Measurements from ENCODE around the gene PTGFRN.

The PTGFRN gene

GRCh38 chr1:116886291-116886878, 23.3 kb upstream of the PTGFRN start:
- DNase-seq (ENCODE audit: insufficient read length, low spot score), result no peak

GRCh38 chr1:116887212-116887611, 22.5 kb upstream of the PTGFRN start:
- no peak for FAIRE-seq
- no peak for DNase-seq (ENCODE audit: insufficient read length, low spot score)

More at GRCh38 chr1:116886291-116886878, 23.3 kb upstream of the PTGFRN start:
- FAIRE-seq, result no peak

GRCh38 chr1:116889380-116889779, 20.3 kb upstream of the PTGFRN start:
- FAIRE-seq, result no peak
- no peak for DNase-seq (ENCODE audit: insufficient read length, low spot score)

GRCh38 chr1:116891396-116892079, 18.2 kb upstream of the PTGFRN start:
- FAIRE-seq (no peak), DNase-seq (ENCODE audit: insufficient read length, low spot score) (no peak)

- DNase-seq (ENCODE audit: insufficient read length, low spot score), result no peak
These were observed 14.6 kb upstream of the PTGFRN start for GRCh38 chr1:116895073-116895472.

GRCh38 chr1:116899529-116899928, 10.2 kb upstream of the PTGFRN start:
- DNase-seq (ENCODE audit: insufficient read length, low spot score) (no peak), FAIRE-seq (no peak)

More at GRCh38 chr1:116895073-116895472, 14.6 kb upstream of the PTGFRN start:
- no peak for FAIRE-seq

GRCh38 chr1:116900471-116901365, 9.0 kb upstream of the PTGFRN start:
- DNase-seq (ENCODE audit: insufficient read length, low spot score), result no peak
- no peak for FAIRE-seq

GRCh38 chr1:116902027-116902426, 7.7 kb upstream of the PTGFRN start:
- FAIRE-seq (no peak), DNase-seq (ENCODE audit: insufficient read length, low spot score) (no peak)

GRCh38 chr1:116902723-116903383, 6.9 kb upstream of the PTGFRN start:
- no peak for DNase-seq (ENCODE audit: insufficient read length, low spot score)
- FAIRE-seq, result no peak

GRCh38 chr1:116904791-116905320, 4.9 kb upstream of the PTGFRN start:
- FAIRE-seq (no peak), DNase-seq (ENCODE audit: insufficient read length, low spot score) (no peak)

- DNase-seq (ENCODE audit: insufficient read length, low spot score) (no peak), FAIRE-seq (no peak)
These were observed 2.9 kb upstream of the PTGFRN start for GRCh38 chr1:116906812-116907211.

GRCh38 chr1:116907351-116907750, 2.4 kb upstream of the PTGFRN start:
- DNase-seq (ENCODE audit: insufficient read length, low spot score) (no peak), FAIRE-seq (no peak)

- DNase-seq (ENCODE audit: insufficient read length, low spot score), result no peak
- no peak for FAIRE-seq
These were observed 1.4 kb upstream of the PTGFRN start for GRCh38 chr1:116908266-116908665.

- DNase-seq (ENCODE audit: insufficient read length, low spot score) (no peak), FAIRE-seq (no peak)
These were observed 750 bp upstream of the PTGFRN start for GRCh38 chr1:116908820-116909511.

- no peak for DNase-seq (ENCODE audit: insufficient read length, low spot score)
- FAIRE-seq, result no peak
These were observed 867 bp downstream of the PTGFRN start for GRCh38 chr1:116910379-116911187.

GRCh38 chr1:116911188-116911553, 1.5 kb downstream of the PTGFRN start:
- DNase-seq (ENCODE audit: insufficient read length, low spot score) (no peak), FAIRE-seq (no peak)

GRCh38 chr1:116911779-116912469, 2.2 kb downstream of the PTGFRN start:
- no peak for FAIRE-seq
- DNase-seq (ENCODE audit: insufficient read length, low spot score), result no peak

GRCh38 chr1:116912846-116913245, 3.1 kb downstream of the PTGFRN start:
- no peak for FAIRE-seq
- no peak for DNase-seq (ENCODE audit: insufficient read length, low spot score)

- no peak for DNase-seq (ENCODE audit: insufficient read length, low spot score)
- no peak for FAIRE-seq
These were observed 4.2 kb downstream of the PTGFRN start for GRCh38 chr1:116913941-116914340.
